Loucy (cell line): ENCODE results near the gene ANKZF1.

Experiments
- EZH2phosphoT487 ChIP-seq: fragments of 200-600 bp; IDR thresholded peaks from 2 replicates; pipeline ENCODE4 v1.6.1; 2018; ENCODE audit warnings: antibody characterized with exemption, mild to moderate bottlenecking, moderate library complexity, borderline replicate concordance
- TF ChIP-seq, protein P1 (sequence below): fragments of 200-600 bp; sonication (generic); conservative IDR thresholded peaks from 2 replicates; pipeline ENCODE4 v1.5.1; 2014; ENCODE audit warnings: mild to moderate bottlenecking, antibody characterized with exemption, low read length

- TF ChIP-seq, protein P1, sequence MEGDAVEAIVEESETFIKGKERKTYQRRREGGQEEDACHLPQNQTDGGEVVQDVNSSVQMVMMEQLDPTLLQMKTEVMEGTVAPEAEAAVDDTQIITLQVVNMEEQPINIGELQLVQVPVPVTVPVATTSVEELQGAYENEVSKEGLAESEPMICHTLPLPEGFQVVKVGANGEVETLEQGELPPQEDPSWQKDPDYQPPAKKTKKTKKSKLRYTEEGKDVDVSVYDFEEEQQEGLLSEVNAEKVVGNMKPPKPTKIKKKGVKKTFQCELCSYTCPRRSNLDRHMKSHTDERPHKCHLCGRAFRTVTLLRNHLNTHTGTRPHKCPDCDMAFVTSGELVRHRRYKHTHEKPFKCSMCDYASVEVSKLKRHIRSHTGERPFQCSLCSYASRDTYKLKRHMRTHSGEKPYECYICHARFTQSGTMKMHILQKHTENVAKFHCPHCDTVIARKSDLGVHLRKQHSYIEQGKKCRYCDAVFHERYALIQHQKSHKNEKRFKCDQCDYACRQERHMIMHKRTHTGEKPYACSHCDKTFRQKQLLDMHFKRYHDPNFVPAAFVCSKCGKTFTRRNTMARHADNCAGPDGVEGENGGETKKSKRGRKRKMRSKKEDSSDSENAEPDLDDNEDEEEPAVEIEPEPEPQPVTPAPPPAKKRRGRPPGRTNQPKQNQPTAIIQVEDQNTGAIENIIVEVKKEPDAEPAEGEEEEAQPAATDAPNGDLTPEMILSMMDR: no peak
- TF ChIP-seq EZH2phosphoT487: no peak
Measured at GRCh38 chr2:219281588-219281987, 52.0 kb downstream of the ANKZF1 start.
